ENCODE results near the gene RAET1G.
"Not testable (repeated sequence)": the region's sequence is repeated elsewhere in the genome, so short reads cannot be mapped to it uniquely, and the experiment has no call there.

- TF ChIP-seq, protein P1, sequence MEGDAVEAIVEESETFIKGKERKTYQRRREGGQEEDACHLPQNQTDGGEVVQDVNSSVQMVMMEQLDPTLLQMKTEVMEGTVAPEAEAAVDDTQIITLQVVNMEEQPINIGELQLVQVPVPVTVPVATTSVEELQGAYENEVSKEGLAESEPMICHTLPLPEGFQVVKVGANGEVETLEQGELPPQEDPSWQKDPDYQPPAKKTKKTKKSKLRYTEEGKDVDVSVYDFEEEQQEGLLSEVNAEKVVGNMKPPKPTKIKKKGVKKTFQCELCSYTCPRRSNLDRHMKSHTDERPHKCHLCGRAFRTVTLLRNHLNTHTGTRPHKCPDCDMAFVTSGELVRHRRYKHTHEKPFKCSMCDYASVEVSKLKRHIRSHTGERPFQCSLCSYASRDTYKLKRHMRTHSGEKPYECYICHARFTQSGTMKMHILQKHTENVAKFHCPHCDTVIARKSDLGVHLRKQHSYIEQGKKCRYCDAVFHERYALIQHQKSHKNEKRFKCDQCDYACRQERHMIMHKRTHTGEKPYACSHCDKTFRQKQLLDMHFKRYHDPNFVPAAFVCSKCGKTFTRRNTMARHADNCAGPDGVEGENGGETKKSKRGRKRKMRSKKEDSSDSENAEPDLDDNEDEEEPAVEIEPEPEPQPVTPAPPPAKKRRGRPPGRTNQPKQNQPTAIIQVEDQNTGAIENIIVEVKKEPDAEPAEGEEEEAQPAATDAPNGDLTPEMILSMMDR (conservative IDR thresholded peaks at IDR 0.05), result not testable (repeated sequence)
- TF ChIP-seq ZFX (IDR thresholded peaks at IDR 0.05), result not testable (repeated sequence)
These were observed 30.5 kb upstream of the RAET1G start for GRCh38 chr6:149953390-149953789.

Data from C4-2B (cell line).